Measurements from ENCODE around the gene SETD6. TPM values are rescaled to one million over a fixed set of nuclear protein-coding genes. Genes with fewer than 3 reads are reported as not detected.

The SETD6 gene
- total RNA-seq, 1 experiment from 2014 or later: 22.0 TPM

GRCh38 chr16:58518083-58518979 lies 3.0 kb downstream of the SETD6 start:
- no peak for ATAC-seq
- peaks cover 15% of the 10 kb centered on the region for H3K79me2 ChIP-seq (ENCODE audit: low read length)
- no peaks in the 10 kb centered on the region for H3K9me3 ChIP-seq (ENCODE audit: low read length)
- no peak for DNase-seq
- no peak overlapping the region for H3K27ac ChIP-seq (ENCODE audit: low read length)
- no peak overlapping the region for H3K4me3 ChIP-seq (ENCODE audit: low read length)
- H3K27me3 ChIP-seq (ENCODE audit: low read length): no peaks in the 10 kb centered on the region
- H3K36me3 ChIP-seq (ENCODE audit: low read depth, low read length): peaks cover 52% of the 10 kb centered on the region
- CTCF ChIA-PET: no interaction called here
- H3F3A ChIP-seq (ENCODE audit: low read length, unreplicated experiment): no peaks in the 10 kb centered on the region
- no peaks in the 10 kb centered on the region for H4K20me1 ChIP-seq (ENCODE audit: low read length)
- no peak overlapping the region for H2AFZ ChIP-seq (ENCODE audit: low read length)
- TF ChIP-seq EZH2 (IDR thresholded peaks at IDR 0.05; ENCODE audit: low read length, unreplicated experiment) (no peak), CTCF (conservative IDR thresholded peaks at IDR 0.05; ENCODE audit: low read depth, low read length) (no peak), EZH2phosphoT487 (IDR thresholded peaks at IDR 0.05; ENCODE audit: borderline replicate concordance, low read length) (no peak)
- no peak overlapping the region for H3K9ac ChIP-seq (ENCODE audit: low read length)
- intact Hi-C loops (cut with micrococcal nuclease): loop anchor here (10.0 kb wide), 1 partner anchor 116 kb away; no protein-coding TSS in a partner anchor
- POLR2A ChIA-PET (ENCODE audit: unreplicated experiment): no interaction called here
- no TSS peak for BruUV-seq (replicated peaks)
- H3K4me1 ChIP-seq (ENCODE audit: insufficient read depth, low read length): peaks cover 8% of the 10 kb centered on the region
- H3K4me2 ChIP-seq (ENCODE audit: low read length): no peak overlapping the region
- no peaks in the 10 kb centered on the region for H3K9me2 ChIP-seq (replicated peaks; ENCODE audit: low read length)

- DNase-seq (no peak), ATAC-seq (no peak)
- Histone ChIP-seq H3K79me2 (ENCODE audit: low read length) (peaks cover 12% of the 10 kb centered on the region), H3K36me3 (ENCODE audit: low read depth, low read length) (peaks cover 55% of the 10 kb centered on the region), H3K27me3 (ENCODE audit: low read length) (no peaks in the 10 kb centered on the region), H4K20me1 (ENCODE audit: low read length) (no peaks in the 10 kb centered on the region), H3K9ac (ENCODE audit: low read length) (no peak overlapping the region), H3K9me3 (ENCODE audit: low read length) (no peaks in the 10 kb centered on the region), H3F3A (ENCODE audit: low read length, unreplicated experiment) (no peaks in the 10 kb centered on the region), H2AFZ (ENCODE audit: low read length) (no peak overlapping the region), H3K4me2 (ENCODE audit: low read length) (no peak overlapping the region), H3K9me2 (replicated peaks; ENCODE audit: low read length) (no peaks in the 10 kb centered on the region), H3K4me3 (ENCODE audit: low read length) (no peak overlapping the region), H3K27ac (ENCODE audit: low read length) (no peak overlapping the region), H3K4me1 (ENCODE audit: insufficient read depth, low read length) (peaks cover 8% of the 10 kb centered on the region)
- POLR2A ChIA-PET (ENCODE audit: unreplicated experiment): no interaction called here
- no TSS peak for BruUV-seq (replicated peaks)
- intact Hi-C loops (cut with micrococcal nuclease): loop anchor here (10.0 kb wide), 1 partner anchor 116 kb away; no protein-coding TSS in a partner anchor
- no peak for TF ChIP-seq CTCF (conservative IDR thresholded peaks at IDR 0.05; ENCODE audit: low read depth, low read length)
- no peak for TF ChIP-seq EZH2phosphoT487 (IDR thresholded peaks at IDR 0.05; ENCODE audit: borderline replicate concordance, low read length)
- TF ChIP-seq EZH2 (IDR thresholded peaks at IDR 0.05; ENCODE audit: low read length, unreplicated experiment): no peak
- CTCF ChIA-PET: no interaction called here
Observed at GRCh38 chr16:58518980-58519368, 3.7 kb downstream of the SETD6 start.

DNA sequence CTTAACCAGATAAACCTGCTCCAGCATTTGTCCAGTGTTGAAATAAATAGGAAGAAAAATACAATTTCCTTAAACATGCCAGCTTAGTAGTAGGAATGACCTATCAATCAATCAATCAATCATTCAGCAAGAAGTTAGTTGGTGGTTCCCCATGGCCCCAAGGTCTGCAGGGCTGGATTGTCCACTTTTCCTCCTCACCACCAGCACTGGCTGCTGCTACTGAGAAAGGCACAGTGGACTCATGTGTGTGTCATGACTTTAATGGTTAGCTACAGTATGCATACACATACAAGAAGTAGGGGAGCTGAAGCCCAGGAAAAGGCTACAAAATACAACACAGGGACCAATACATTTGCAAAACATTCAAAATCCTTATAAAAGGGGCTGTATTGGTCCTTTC lies 4.4 kb downstream of the SETD6 start:
- DNase-seq: no peak
- ATAC-seq: no peak
- no peak overlapping the region for H3K27ac ChIP-seq (ENCODE audit: low read length)
- no peaks in the 10 kb centered on the region for H3K9me3 ChIP-seq (ENCODE audit: low read length)
- H2AFZ ChIP-seq (ENCODE audit: low read length): no peak overlapping the region
- H3K9ac ChIP-seq (ENCODE audit: low read length): no peak overlapping the region
- no peak overlapping the region for H3K4me2 ChIP-seq (ENCODE audit: low read length)
- CTCF ChIA-PET: no interaction called here
- BruUV-seq (replicated peaks): no TSS peak
- POLR2A ChIA-PET (ENCODE audit: unreplicated experiment): no interaction called here
- intact Hi-C loops (cut with micrococcal nuclease): loop anchor here (10.0 kb wide), 1 partner anchor 115 kb away; no protein-coding TSS in a partner anchor
- H3K79me2 ChIP-seq (ENCODE audit: low read length): peaks cover 5% of the 10 kb centered on the region
- no peak overlapping the region for H3K4me3 ChIP-seq (ENCODE audit: low read length)
- peaks cover 8% of the 10 kb centered on the region for H3K4me1 ChIP-seq (ENCODE audit: insufficient read depth, low read length)
- H3K9me2 ChIP-seq (replicated peaks; ENCODE audit: low read length): no peaks in the 10 kb centered on the region
- H3K27me3 ChIP-seq (ENCODE audit: low read length): no peaks in the 10 kb centered on the region
- H3F3A ChIP-seq (ENCODE audit: low read length, unreplicated experiment): no peaks in the 10 kb centered on the region
- no peaks in the 10 kb centered on the region for H4K20me1 ChIP-seq (ENCODE audit: low read length)
- peaks cover 58% of the 10 kb centered on the region for H3K36me3 ChIP-seq (ENCODE audit: low read depth, low read length)
- no peak for TF ChIP-seq EZH2 (IDR thresholded peaks at IDR 0.05; ENCODE audit: low read length, unreplicated experiment)
- TF ChIP-seq EZH2phosphoT487 (IDR thresholded peaks at IDR 0.05; ENCODE audit: borderline replicate concordance, low read length): no peak
- TF ChIP-seq CTCF (conservative IDR thresholded peaks at IDR 0.05; ENCODE audit: low read depth, low read length): no peak

Data from PC-3 (cell line).